IPS DF 4.7 (cell line): ENCODE measurements around the gene ALG3.

ENCODE experiments used
- DNase-seq: peaks from one replicate; pipeline ENCODE4 v3.0.0-alpha.2; 2013; ENCODE audit warnings: low spot score; ENCODE audit errors: extremely low read depth

The ALG3 gene

GRCh38 chr3:184235381-184236032, 13.3 kb downstream of the ALG3 start:
- DNase-seq: no peak

DNA sequence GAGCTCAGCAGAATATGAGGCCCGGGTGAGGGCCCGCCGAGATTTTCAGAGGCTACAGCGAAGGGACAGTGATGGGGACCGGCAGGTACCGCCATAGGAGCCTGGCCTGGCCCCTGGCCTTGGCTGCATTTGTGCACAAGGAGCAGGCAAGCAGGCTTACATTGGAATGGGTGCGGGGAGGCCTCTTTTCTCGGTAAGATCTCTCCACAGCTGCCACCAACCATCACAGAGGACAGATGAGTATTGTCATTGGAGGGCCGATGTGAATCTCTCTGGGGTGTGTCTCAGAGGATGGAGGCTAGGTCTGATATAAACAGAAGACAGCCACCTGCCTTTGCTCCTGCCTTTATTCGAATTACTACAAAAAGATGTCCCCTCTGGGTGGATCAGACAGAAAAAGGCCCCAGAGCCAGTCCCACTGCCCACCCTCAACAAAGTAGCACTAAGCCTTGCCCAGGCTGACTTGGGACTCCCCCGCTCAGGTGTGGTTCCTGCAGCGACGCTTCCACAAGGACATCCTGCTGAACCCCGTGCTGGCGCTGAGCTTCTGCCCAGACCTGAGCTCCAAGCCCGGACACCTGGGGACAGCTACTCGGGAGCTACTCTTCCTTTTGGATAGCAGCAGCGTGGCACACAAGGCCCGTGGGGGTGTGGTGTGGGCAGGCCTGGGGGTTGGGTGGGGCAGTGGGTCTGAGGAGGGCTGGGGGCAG, 13.9 kb downstream of the ALG3 start:
- no peak for DNase-seq

- DNase-seq: no peak
Measured at GRCh38 chr3:184234224-184234623, 14.5 kb downstream of the ALG3 start.

GRCh38 chr3:184233127-184233843, 15.5 kb downstream of the ALG3 start:
- DNase-seq: no peak

- no peak for DNase-seq
Measured at GRCh38 chr3:184231671-184232070, 17.1 kb downstream of the ALG3 start.

GRCh38 chr3:184230603-184231528, 17.9 kb downstream of the ALG3 start:
- no peak for DNase-seq

GRCh38 chr3:184230081-184230602, 18.6 kb downstream of the ALG3 start:
- DNase-seq: no peak

DNA sequence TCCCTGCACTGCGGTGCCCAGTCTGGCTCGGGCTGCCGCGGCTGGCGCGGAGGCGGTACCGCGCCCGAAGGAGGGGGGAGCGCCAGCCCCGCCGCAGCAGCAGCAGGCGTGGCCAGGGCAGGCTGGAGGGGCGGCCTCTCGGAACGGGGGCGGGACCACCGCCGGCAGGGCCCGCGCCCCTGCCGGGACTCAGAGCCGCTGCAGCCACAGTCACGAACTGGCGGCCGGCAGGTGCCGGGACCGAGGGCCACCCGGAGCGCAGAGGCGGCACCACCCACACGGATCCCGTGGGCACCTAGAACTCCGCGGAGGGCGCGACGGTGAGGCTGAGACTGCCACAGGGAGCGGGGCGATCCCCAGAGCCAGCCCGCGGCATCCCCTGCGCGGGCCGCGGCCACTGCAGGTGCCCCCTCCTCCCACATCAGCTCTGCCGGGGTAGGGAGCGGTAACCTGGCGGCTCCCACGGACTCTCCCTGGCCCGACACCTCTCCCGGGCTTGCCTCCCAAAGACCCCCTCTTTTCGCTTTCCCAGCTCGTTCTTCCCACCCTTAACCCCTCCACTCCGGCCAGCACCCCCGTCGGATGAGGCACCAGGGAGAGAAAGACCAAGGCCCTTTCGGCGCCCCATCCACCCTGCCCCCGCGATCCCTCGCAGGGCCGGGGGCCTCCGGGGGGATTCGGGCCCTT, 19.2 kb downstream of the ALG3 start, which contains the start of gene VWA5B2:
VWA5B2 (plus strand) TSS at position 192 of the 687 bp plus-strand sequence. CDS start 944 bp downstream, outside the sequence.
- no peak for DNase-seq

DNA sequence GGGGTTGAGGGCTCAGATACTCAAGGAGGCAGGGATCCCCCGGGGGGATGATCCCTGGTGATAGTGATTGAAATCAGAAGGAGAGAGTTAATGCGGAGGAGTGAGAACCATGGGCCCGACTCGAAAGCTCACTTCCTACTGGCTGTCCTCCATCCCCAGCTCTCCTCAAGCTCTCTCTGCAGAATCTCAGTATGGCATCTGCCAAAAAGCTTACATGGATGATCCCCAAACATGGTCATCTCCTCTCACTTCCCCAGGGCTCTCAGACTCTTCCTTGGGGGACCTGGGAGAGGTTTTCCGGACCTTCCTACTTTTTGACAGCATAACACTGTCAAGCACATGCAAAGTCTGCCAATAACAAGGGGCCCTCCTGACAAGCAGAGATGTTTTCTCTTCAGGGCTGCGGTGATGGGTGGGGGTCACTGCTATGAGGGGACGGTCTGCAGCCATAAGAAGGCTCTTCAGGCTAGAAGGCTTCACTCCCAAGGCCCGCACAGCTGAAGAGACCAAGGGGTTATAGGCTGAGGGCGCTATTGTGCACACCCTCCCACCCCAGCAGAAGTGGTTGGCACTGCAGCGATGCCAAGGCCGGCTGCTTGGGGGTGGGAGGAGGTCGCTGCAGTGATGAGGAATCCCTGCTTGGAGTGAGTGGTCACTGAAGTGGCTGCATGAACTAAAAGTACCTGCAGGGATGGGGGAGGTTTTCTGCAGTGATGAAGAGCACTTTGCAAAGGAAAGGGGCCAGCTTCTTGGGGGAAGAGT, 20.2 kb downstream of the ALG3 start:
- DNase-seq: no peak

- DNase-seq: no peak
Measured at GRCh38 chr3:184227481-184227935, 21.3 kb downstream of the ALG3 start.

GRCh38 chr3:184223946-184224345, 24.8 kb downstream of the ALG3 start:
- no peak for DNase-seq

GRCh38 chr3:184222521-184222920, 26.2 kb downstream of the ALG3 start:
- DNase-seq: no peak

- no peak for DNase-seq
Measured at GRCh38 chr3:184218814-184219213, 29.9 kb downstream of the ALG3 start.

- no peak for DNase-seq
Measured at GRCh38 chr3:184211718-184212117, 37.0 kb downstream of the ALG3 start.

GRCh38 chr3:184211297-184211696, 37.5 kb downstream of the ALG3 start:
- DNase-seq: no peak

DNA sequence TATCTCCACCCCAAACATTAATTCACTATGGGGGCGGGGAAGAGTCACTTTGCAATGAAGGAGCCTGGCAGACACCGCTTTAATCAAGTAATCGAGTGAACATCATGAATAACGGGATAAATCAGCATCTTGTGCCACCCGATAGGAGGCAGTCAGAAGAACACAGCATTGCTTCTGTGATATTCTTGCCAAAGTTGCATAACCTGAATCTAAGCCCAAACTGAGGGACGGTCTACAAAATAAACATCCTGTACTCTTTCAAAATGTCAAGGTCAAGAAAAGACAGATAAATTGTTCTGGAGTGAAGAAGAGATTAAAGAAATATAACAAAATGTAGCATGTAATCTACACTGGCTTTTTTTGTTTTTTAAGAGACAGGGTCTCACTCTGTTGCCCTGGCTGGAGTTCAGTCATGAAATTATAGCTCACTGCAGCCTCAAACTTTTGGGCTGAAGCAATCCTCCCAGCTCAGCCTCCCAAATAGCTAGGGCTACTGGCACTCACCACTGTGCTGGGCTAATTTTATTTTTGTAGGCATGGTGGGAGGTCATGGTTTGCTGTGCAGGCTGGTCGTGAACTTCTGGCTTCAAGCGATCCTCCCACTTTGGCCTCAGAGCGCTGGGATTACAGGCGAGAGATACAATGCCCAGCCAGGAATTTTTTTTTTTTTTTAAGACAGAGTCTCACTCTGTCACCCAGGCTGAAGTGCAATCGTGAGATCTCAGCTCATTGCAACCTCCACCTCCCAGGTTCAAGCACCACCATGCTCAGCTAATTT, 39.4 kb downstream of the ALG3 start:
- DNase-seq: no peak

DNA sequence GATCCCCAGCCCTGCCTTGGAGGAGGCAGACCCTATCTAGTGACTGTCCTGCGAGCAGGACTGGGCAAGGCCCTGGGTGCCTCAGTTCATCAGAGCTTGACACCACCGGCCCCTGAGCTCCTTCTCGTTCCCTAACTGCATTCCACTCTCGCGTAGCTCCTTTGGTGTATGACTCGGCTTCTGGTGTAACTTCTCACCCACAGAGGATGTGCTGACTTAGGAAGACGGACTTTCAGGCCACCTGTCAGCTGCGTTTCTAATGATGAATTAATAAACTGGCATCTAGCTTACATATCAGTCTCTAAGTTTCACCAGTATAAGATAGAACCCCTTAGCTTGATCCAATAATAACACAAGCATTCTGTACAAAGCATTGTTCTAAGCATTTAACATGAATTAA, 45.2 kb downstream of the ALG3 start:
- DNase-seq: no peak

DNA sequence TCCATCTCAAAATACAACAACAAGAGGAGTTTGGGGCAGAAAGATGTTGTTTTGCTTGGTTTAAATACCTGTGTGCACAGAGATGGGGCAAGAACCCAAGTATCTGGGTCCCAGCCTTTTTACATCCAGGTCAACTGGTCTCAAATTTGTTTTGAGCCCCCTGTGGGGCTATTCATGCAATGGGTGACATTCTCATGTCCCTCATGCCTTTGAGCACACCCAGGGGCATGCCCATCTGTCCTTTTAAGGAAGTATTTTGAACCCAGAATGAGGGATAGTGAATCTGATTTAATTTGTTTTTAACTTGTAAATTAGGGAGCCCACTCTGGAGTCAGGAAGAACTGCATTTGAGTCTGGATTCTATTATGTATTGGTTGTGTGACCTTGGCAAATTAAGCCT, 47.9 kb downstream of the ALG3 start:
- no peak for DNase-seq

GRCh38 chr3:184198509-184198908, 50.3 kb downstream of the ALG3 start:
- DNase-seq: no peak
